HG03558 (cell line): ENCODE measurements around the gene OR10AG1.

Source experiments
- ATAC-seq: cut with Tn5 transposase; IDR thresholded peaks from one replicate; pipeline ENCODE4 v1.9.1; 2021; ENCODE audit warnings: moderate number of reproducible peaks; ENCODE audit not compliant: unreplicated experiment; ENCODE audit errors: extremely low read depth

Gene OR10AG1

GRCh38 chr11:55969845-55970244 is at the start of gene OR10AG1:
Gene OR10AG1 (minus strand): TSS chr11:55969945. CDS start chr11:55969907, 38 bp downstream.
- ATAC-seq, result no peak

DNA sequence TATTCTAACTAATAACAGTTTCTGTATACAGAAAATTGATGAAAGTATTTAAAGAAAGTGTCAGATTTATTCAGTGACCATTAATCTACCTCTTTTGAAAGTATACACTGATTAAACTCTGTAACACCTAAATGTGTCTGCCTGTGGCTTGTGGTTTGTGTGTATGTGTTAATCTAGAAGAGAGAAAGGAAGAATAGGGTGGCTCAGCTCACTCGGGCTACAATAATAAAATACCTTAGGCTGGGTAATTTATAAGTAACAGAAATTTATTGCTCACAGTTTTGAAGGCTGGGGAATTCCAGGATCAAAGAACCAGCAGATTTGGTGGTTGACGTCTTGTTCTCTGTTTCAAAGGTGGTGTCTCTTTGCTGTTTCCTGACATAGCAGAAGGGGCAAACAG is 44.1 kb upstream of the OR10AG1 start:
- no peak for ATAC-seq

DNA sequence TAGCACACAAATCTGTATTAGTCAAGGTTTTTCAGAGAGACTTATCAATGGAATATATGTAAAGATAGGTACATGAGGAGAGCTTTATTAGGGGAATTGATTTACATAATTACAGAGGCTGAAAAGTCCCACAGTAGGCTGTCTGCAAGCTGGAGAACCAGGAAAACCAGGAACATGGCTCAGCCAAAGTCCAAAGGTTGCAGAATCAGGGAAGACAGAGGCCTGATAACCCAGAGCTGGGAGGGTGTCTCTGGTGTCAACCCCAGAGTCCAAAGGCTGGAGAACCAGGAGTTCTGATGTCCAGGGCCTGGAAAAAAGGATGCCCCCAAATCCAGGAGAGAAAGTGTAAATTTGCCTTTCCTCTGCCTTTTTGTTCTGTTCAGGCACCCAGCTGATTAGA is 41.0 kb upstream of the OR10AG1 start:
- no peak for ATAC-seq

GRCh38 chr11:55994525-55994924 is 24.8 kb upstream of the OR10AG1 start, which contains the start of gene OR5F1:
Gene OR5F1 (minus strand): TSS chr11:55994625. CDS start chr11:55994625, 0 bp downstream.
- no peak for ATAC-seq

DNA sequence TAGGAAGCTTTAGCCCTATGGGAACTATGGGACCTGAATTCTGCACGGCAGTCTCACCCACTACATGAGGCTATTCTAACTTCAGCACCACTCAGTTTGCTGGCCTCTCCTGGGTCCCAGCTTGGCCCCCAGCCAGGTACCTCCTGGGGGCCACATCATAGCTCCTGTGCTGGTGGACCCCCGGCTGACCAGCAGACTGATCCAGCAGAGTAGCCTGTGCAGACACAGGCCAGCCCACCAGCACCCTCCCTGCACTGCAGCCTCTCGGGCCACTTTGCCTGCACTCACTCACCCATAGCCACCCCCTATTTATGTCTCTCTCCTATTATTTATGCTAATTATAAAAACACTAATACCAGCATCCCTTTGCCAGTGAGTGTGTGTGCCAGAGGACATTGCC is 1.2 kb upstream of the OR10AG1 start:
- no peak for ATAC-seq

DNA sequence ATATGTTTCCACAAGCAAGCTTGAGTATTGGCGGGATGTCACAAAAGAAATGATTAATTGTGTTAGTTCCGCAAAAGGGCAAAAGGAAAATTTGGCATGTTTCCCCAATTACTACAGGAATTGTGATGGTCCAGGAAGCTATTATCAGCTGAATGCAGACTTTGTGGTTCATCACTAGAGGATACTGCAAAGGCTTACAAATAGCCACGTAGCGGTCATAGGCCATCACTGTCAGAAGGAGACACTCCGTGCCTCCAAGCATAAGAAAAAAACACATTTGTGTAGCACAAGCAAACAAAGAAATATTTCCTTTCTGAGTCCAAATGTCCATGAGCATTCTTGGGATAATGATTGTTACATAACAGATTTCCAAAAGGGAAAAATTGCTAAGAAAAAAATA is 1.8 kb downstream of the OR10AG1 start:
- ATAC-seq, result no peak

DNA sequence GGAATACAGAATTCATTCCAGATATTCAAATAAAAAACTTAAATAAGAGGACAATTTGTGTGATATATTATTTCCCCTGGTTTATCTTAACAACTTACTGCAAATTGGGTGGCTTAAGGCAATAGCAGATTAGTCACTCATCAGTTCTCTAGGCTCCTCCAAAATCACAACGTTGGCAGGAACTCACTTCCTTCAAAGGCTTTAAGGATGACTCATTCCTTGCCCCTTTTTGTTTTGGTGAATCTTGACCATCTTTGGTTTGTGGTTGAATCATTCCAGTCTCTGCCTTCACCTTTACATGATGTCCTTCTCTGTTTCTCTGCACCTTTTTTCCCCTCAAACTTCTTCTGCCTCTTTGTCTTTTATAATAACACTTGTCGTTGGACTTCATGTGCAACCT is 3.4 kb downstream of the OR10AG1 start:
- ATAC-seq, result no peak

DNA sequence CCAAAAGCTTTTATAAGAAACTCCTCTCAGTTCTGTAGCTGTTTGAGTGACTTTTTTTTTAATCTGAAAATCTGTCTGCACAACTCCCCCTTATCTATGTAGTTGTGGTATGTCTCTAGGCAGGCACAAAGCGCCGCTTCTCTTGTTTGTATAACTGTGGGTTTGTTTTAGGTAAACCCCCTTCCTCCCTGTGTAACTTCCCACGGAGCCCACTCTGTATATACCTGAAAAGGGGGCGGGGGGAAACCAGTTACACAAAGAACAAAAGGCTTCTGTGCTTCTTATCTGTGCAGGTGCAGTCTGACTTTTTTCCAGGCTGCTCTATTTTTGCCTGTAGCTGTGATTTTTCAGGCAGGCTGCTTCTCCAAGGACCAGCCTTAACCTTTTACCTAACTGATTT is 13.2 kb downstream of the OR10AG1 start:
- no peak for ATAC-seq

GRCh38 chr11:55949330-55949729 is 20.4 kb downstream of the OR10AG1 start:
- ATAC-seq, result no peak

DNA sequence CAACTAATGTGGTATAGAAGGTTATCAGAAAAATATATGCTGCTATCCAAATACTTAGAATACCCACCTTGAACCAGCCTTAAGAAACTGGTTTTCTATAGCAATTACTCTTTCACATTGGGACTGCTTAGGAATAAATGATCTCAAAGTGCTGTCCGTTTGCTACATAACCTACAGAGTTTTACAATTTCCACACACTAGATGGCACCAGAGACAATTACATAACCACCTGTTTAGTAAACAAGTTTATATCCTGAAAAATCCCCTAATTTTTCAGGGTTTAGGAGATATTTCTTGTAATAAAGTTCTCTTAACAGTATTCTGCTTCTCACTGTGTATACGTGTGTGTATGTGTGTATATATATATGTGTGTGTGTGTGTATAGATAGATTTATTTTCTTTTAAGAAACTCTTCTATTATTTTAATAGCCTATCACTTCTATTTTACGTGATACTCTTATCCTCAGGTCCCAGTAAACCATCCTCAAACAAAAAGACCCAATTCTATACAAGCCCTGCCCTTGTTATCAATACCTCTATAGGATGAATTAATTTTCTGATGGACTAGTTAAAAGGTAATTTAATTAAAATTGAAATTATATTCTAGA is 26.9 kb downstream of the OR10AG1 start:
- ATAC-seq, result no peak

- ATAC-seq, result no peak
Measured at GRCh38 chr11:55936300-55936699, 33.4 kb downstream of the OR10AG1 start, which contains the start of gene OR5I1. Gene OR5I1 (minus strand): TSS chr11:55936400. CDS start chr11:55936400, 0 bp downstream.

- no peak for ATAC-seq
Measured at GRCh38 chr11:55920537-55920936, 49.2 kb downstream of the OR10AG1 start.
